GM18907 (cell line): ENCODE data around the gene BLVRB.
A peak's percentile ranks its signal among the peaks of the same experiment; 100 is the strongest.
"Not testable (repeated sequence)": the region's sequence is repeated elsewhere in the genome, so short reads cannot be mapped to it uniquely, and the experiment has no call there.

Experiments
- ATAC-seq: cut with Tn5 transposase; IDR thresholded peaks from one replicate; pipeline ENCODE4 v1.9.1; 2021; ENCODE audit warnings: mild to moderate bottlenecking, moderate library complexity; ENCODE audit not compliant: unreplicated experiment

Gene BLVRB

GRCh38 chr19:40453151-40453735 is 12.3 kb downstream of the BLVRB start:
- no peak for ATAC-seq

GRCh38 chr19:40452016-40452415 is 13.5 kb downstream of the BLVRB start:
- ATAC-seq, result no peak

DNA sequence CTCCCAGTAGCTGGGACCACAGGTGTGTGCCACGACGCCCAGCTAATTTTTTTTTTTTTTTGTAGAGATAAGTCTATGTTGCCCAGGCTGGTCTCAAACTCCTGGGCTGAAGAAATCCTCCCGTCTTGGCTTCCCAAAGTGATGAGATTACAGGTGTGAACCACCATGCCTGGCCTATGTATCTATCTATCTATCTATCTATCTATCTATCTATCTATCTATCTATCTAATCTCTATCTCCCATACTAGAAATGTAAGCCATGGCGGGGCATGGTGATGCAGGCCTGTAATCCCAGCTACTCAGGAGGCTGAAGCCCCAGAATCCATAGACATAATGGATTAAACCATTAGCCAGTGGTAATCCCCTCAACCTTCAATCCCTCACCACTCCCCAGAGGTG is 14.9 kb downstream of the BLVRB start:
- ATAC-seq, result no peak

- no peak for ATAC-seq
Measured at GRCh38 chr19:40449506-40449905, 16.0 kb downstream of the BLVRB start.

GRCh38 chr19:40446263-40446784 is 19.2 kb downstream of the BLVRB start:
- ATAC-seq, result no peak

DNA sequence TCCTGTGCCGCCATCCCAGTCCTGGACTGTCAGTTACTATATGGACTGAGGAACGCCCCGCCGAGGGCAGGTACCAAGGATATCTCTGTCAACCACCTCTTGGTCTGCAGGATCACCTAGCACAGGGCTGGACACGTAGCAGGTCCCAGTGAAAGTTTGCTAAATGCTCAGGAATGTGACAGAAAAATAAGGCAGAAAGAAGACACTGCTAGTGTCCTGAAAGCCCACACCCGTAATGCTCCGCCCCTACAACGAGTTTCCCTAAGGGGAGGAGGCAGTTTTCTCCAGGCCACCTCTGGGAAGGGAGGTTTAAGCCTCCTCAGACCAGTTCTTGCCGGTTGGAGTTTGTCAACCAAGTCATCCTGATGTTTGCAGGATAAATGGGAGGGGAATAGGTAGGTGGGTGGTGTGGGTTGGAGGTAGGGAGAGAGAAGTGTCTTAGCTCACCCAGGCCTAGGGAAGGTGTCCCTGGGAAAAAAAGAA is 19.7 kb downstream of the BLVRB start:
- no peak for ATAC-seq

DNA sequence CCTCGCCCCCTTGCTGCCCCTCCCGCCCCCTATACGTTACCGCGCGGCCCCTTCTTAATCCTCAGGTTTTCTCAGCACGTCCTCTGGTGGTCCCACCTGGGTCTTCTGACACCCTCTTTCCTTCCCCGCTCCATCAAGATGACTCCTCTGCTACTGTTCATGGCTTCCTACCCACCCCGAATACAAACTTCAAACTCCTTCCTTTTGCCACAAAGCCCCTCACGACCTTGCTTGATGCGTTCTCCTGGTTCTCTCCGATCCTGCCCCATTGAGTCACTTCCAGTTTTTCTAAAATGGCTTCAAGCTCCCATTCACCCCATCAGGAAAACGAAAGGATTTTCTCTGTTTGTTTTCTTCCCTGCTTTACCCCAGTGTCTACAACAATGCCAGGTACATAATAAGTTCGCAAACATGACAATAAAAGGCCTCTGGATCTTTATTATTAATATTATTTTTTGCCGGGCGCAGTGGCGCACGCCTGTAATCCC is 20.7 kb downstream of the BLVRB start:
- no peak for ATAC-seq

DNA sequence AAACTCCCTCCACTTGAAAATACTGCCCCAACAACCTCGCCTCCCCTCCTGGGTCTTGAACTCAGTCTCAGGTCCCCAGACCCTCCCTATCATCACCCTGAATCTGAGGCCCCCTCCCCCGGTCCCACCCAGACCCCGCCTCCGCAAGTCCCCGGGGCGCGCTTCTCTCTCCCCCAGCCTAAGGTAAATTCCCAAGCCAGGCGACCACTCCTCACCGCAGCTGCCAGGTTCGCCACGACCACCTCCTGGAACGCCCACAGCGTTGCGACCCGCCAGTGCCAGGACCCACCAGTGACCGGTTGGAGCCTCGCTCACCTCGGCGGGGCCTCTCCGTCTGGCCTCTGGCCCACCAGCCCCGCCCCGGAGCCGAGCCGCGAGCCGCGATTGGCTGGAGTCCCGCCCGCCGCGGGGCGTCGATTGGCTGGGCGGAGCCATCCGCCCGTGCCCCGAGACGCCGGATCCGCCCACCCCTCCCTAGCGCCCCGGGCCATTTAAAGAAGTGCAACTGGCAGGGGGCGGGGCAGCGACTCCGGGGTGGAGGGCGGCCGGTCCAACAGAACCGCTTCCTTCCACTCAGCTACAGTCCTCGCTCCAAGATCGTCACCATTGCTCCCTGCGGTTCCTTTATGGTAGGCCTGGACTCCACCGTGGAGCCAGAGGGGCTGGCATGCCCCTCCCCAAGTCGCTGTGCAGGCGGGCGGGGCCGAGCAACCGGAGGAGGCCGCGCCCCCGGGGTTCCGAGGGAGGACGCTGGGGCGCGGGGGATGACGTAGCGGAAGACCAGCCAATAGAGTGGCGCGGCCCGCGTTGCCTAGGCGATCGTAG is 21.3 kb downstream of the BLVRB start, which contains the start of gene SERTAD3:
Gene SERTAD3, minus strand, starts transcription at position 336 of the 825 bp plus-strand sequence. CDS start 2,255 bp downstream, outside the sequence.
- peak; percentile 66 for ATAC-seq

GRCh38 chr19:40443131-40443999 is 22.2 kb downstream of the BLVRB start:
- ATAC-seq, result peak; percentile 75

GRCh38 chr19:40442328-40443130 is 23.0 kb downstream of the BLVRB start:
- no peak for ATAC-seq

DNA sequence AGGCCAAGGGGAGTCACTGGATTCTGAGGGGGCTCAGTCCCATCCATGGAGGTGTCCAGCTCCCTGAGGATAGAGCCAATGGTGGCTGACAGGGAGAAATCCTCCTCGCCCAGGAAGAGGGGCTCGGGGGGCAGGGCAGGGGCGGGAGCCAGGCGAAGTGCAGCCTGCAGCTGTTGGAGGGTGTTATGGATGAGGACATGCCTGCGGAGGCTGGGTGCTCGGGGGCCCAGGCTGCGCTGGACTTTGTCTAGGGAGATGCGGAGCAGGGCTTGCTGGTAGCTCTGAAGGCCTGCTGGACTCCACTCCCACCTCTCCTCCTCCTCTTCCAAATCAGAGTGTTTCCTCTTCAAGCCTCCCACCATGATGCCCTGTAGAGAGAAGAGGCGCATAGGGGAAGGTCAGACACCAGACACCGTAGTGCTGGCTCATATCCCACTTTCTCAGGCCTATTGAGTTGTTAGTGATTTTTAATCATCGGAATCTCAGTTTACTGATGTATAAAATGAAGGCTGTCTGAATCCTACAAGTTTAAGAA is 23.8 kb downstream of the BLVRB start:
- no peak for ATAC-seq

GRCh38 chr19:40438284-40438683 is 27.3 kb downstream of the BLVRB start:
- no peak for ATAC-seq

DNA sequence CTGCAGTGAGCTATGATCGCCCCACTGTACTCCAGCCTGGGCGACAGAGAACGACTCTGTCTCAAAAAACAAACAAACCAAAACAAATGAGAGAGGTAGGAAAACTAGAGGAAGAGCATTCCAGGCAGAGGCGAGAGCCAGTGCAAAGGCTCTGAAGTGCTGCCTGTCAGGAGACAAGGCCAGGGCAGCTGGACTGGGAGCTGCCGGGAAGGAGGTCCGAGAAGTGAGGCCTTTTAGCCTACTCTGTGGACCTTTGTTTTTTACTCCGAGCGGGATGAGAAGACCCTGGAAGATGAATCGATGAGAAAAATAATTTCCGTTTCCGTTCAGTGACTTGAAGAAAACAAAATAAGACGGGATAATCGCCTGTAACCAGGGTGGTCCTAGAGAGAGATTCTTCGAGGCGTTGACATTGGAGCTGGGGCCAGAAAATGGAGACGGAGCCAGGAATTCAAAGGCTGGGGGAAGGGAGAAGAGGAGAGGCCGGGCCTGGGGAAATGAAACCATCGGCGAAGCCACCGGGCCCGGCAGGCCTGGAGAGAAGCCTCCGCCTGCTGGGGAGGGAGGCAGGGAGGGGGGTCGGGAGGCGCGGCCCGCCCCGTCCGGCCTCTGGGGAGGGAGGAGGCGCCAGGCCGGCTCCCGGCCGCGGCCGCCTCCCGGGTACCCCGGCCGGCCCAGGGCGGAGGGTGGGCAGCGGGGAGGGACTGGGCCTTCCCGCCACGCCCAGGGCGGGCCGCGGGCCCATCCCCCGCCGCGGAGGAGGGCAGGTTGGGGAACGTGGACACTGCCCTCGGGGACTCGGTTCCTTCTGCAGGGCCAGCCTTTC is 31.9 kb downstream of the BLVRB start:
- peak; percentile 51 for ATAC-seq

DNA sequence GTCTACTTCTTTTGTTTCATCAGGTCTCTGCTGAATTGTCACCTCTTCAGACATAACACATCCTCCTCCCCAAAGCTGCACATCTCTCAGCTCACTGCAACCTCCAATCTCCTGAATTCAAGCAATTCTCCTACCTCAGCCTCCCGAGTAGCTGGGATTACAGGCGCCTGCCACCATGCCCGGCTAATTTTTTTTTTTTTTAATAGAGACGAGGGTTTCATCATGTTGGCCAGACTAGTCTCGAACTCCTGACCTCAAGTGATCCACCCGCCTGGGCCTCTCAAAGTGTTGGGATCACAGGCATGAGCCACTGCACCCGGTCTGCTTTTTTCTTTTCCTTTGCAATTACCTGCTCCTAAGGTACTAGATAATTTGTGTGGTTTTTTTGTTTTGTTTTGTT is 32.8 kb downstream of the BLVRB start:
- not testable (repeated sequence) for ATAC-seq

- ATAC-seq, result no peak
Measured at GRCh38 chr19:40431698-40432097, 33.8 kb downstream of the BLVRB start.

GRCh38 chr19:40430242-40430641 is 35.3 kb downstream of the BLVRB start:
- not testable (repeated sequence) for ATAC-seq

- not testable (repeated sequence) for ATAC-seq
Measured at GRCh38 chr19:40428197-40428596, 37.3 kb downstream of the BLVRB start.

- ATAC-seq, result peak; percentile 86
Measured at GRCh38 chr19:40425450-40426287, 39.9 kb downstream of the BLVRB start, which contains the start of gene SERTAD1. Gene SERTAD1 (minus strand): TSS chr19:40425992. CDS start chr19:40423546, 2,446 bp downstream.
